ENCODE measurements around the gene LSAMP. TPM values are rescaled to one million over a fixed set of nuclear protein-coding genes. Genes with fewer than 3 reads are reported as not detected.

Gene LSAMP
- total and polyA plus RNA-seq, 2 of the 8 experiments (the other 6 are each of a cell fraction or from before 2014, with no cell fraction given) = 1.8 to 5.7 TPM

- Histone ChIP-seq H3K27me3 (replicated peaks in 1 of 4; ENCODE audit: control insufficient read depth in 3 of 4, extremely low read depth in 1 of 4, insufficient read depth in 3 of 4, low read length in 3 of 4) (no peaks in the 10 kb centered on the region; a peak in 1 of 7 replicates), H2BK12ac (ENCODE audit: low read depth, low read length) (0 out of 2 replicates have a peak overlapping the region, but pooled peaks have one; percentile 29), H4K91ac (replicated peaks; ENCODE audit: insufficient read length, low read length) (no peak overlapping the region), H3K23me2 (ENCODE audit: low read depth, low read length) (no peaks in the 10 kb centered on the region), H4K5ac (ENCODE audit: insufficient read length, low read depth, low read length) (no peak overlapping the region), H2BK15ac (ENCODE audit: low read length) (no peak overlapping the region), H2BK5ac (ENCODE audit: low read depth, low read length) (no peak overlapping the region), H3K27ac (ENCODE audit: low read depth, low read length) (no peak overlapping the region), H3K18ac (ENCODE audit: extremely low read depth, low read length) (peak overlapping the region; percentile 71; the same call in 1 of the 2 replicates), H3K4me3 (ENCODE audit: extremely low read depth in 1 of 4, insufficient read depth in 2 of 4, low read depth in 3 of 4, low read length in 4 of 4) (no peak overlapping the region), H3K14ac (ENCODE audit: insufficient read length) (no peak overlapping the region), H3K56ac (replicated peaks; ENCODE audit: insufficient read length, low read depth, low read length) (no peak overlapping the region), H3K36me3 (ENCODE audit: control insufficient read depth in 2 of 4, insufficient read depth in 4 of 4, low read length in 3 of 4) (no peaks in the 10 kb centered on the region), H4K20me1 (replicated peaks in 1 of 2; ENCODE audit: control insufficient read depth in 1 of 2, insufficient read depth in 2 of 2, low read length in 2 of 2) (no peaks in the 10 kb centered on the region), H3K79me1 (ENCODE audit: low read depth, low read length) (no peaks in the 10 kb centered on the region), H3K4ac (replicated peaks; ENCODE audit: insufficient read length, low read depth, low read length) (no peak overlapping the region), H2BK120ac (replicated peaks; ENCODE audit: low read depth, low read length) (no peak overlapping the region), H3K4me1 (replicated peaks in 1 of 4; ENCODE audit: control insufficient read depth in 3 of 4, insufficient read depth in 4 of 4, low read length in 3 of 4) (peaks cover 0 to 13% (median 9%) of the 10 kb centered on the region in 4 experiments; a peak in 5 of 7 replicates), H3K79me2 (ENCODE audit: control insufficient read depth in 1 of 2, insufficient read depth in 2 of 2, low read length in 2 of 2) (no peaks in the 10 kb centered on the region), H2BK20ac (ENCODE audit: low read length) (0 out of 2 replicates have a peak overlapping the region, but pooled peaks have one; percentile 15), H3K9me3 (ENCODE audit: insufficient read depth in 2 of 2, low read depth in 1 of 2, low read length in 1 of 2) (no peaks in the 10 kb centered on the region), H3K9ac (replicated peaks in 1 of 4; ENCODE audit: extremely low read depth in 1 of 4, low read depth in 3 of 4, low read length in 3 of 4) (peak overlapping the region in 1 of 4 experiments; percentile 24; a peak in 1 of 7 replicates), H4K8ac (ENCODE audit: extremely low read depth, insufficient read depth, low read length) (no peak overlapping the region), H2AK5ac (ENCODE audit: low read depth, low read length) (no peak overlapping the region), H3K23ac (ENCODE audit: insufficient read length) (no peak overlapping the region), H3K4me2 (ENCODE audit: insufficient read depth in 1 of 2, low read depth in 2 of 2, low read length in 2 of 2) (0 out of 4 replicates have a peak overlapping the region, but pooled peaks of 1 of the 2 experiments have one; percentile 36), H2AFZ (ENCODE audit: low read length) (no peak overlapping the region)
- TF ChIP-seq TCF12 (IDR thresholded peaks at IDR 0.05; ENCODE audit: low read depth, low read length) = no peak
- TF ChIP-seq EZH2 (IDR thresholded peaks at IDR 0.05; ENCODE audit: low read depth, low read length, severe bottlenecking) = no peak
- WGBS, 2 experiments (ENCODE audit: extremely low coverage in 1 of 2, insufficient coverage in 1 of 2, insufficient read length in 1 of 2, insufficient replicate concordance in 2 of 2, low coverage in 1 of 2, low lambda C conversion rate in 2 of 2, missing lambda C conversion rate in 1 of 2) = 85% methylated on average over 4 of the region's 4 CpGs; no CpG with 5 or more reads in 1 of the 2 experiments
- no peak for DNase-seq (ENCODE audit: low read depth in 1 of 2, low spot score in 2 of 2)
- ChIA-PET POLR2A (ENCODE audit: partially characterized antibody) (no interaction called here), CTCF (ENCODE audit: partially characterized antibody) (interaction anchor here (0.7 to 2.2 kb wide), 7 partner anchors 11 to 200 kb away, joined by 3 to 8 read pairs (median 3); no protein-coding TSS in a partner anchor)
- FAIRE-seq = peak; percentile 69
These were observed 105.8 kb downstream of the LSAMP start for GRCh38 chr3:116339441-116340028.

Data from H1 (cell line).